RWPE1 (cell line): Measurements from ENCODE around the gene HHAT.

Experiments used
- CTCF ChIA-PET: fragments of 350-600 bp; sonication (Branson Sonifier 250); formaldehyde crosslinking; extraction: SDS; loops from one replicate; lab custom pipeline; 2021; lab: Yijun Ruan, JAX
- POLR2A ChIA-PET: fragments of 400-600 bp; formaldehyde crosslinking; extraction: SDS; loops from one replicate; lab custom pipeline; 2020; ENCODE audit warnings: antibody characterized with exemption; ENCODE audit not compliant: low non-redundant PET; lab: Yijun Ruan, JAX
- DNase-seq: peaks from one replicate; pipeline ENCODE4 v3.0.0; 2012; ENCODE audit warnings: low spot score
- H3K27ac ChIP-seq: fragments of 450-650 bp; 2 replicates; pipeline ENCODE4 v1.5.1; 2017
- CTCF ChIP-seq: fragments of 450-650 bp; conservative IDR thresholded peaks from 2 replicates; pipeline ENCODE4 v1.5.1; 2017; ENCODE audit warnings: low read depth, mild to moderate bottlenecking

Gene HHAT

GRCh38 chr1:210328746-210329503 is at the start of gene HHAT:
Gene HHAT, plus strand, starts transcription at chr1:210328902. Its CDS starts 20,074 bp downstream, at chr1:210348976.
- ChIA-PET CTCF (interaction anchor here (0.6 to 0.7 kb wide), 3 partner anchors 19 to 40 kb away, joined by 3 read pairs; no protein-coding TSS in a partner anchor), POLR2A (interaction anchor here (0.5 to 0.6 kb wide), 2 partner anchors 29 to 397 kb away, joined by 6 to 9 read pairs; no protein-coding TSS in a partner anchor)
- no peak for TF ChIP-seq CTCF
- peak within 1 kb of the TSS; percentile 93 for H3K27ac ChIP-seq
- peak; percentile 75 for DNase-seq

- POLR2A ChIA-PET, result no interaction called here
- CTCF ChIA-PET, result no interaction called here
- no peak for DNase-seq
- H3K27ac ChIP-seq, result no peak overlapping the region
- TF ChIP-seq CTCF, result no peak
These were observed 48.5 kb upstream of the HHAT start for GRCh38 chr1:210280221-210280620.

GRCh38 chr1:210288116-210288515 is 40.6 kb upstream of the HHAT start:
- no peak for TF ChIP-seq CTCF
- POLR2A ChIA-PET, result no interaction called here
- CTCF ChIA-PET, result interaction anchor here (0.6 kb wide), 2 partner anchors 23 to 45 kb away, joined by 3 read pairs; no protein-coding TSS in a partner anchor
- H3K27ac ChIP-seq, result no peak overlapping the region
- DNase-seq, result no peak

- CTCF ChIA-PET, result no interaction called here
- TF ChIP-seq CTCF, result no peak
- H3K27ac ChIP-seq, result no peak overlapping the region
- POLR2A ChIA-PET, result no interaction called here
- DNase-seq, result no peak
These were observed 39.5 kb upstream of the HHAT start for GRCh38 chr1:210289248-210289647.

DNA sequence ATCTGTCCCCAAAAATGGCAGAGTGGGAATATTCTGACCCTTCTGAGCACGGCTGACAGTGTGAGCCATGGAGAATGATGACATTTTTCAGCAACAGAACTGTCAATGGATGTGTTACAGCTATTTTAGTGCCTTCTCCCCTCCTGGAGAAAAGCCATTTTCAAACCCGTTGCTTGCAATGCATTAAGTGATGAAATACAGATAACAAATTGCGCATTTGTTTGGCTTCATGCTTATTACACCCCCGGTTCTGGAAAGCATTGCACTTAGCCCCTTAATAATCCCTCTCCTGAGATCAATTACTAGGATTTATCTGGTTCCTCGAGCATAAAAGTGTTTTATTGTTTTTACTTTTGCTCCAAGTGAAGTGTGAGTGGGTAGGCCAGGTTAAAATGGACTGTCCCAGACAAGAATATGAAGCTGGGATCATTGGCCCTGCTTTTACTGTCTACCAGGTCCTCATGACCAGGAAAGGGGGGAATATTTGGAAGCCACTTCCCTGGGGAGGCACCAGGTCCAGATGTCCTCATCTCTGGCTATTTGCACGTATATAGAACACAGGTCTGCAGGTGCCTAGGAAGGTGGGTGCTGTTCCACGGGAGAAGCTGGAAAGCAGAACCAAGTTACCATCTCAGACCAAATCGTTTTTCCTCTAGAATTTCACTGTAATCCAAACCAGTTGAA is 37.5 kb upstream of the HHAT start:
- CTCF ChIA-PET, result interaction anchor here (1.0 to 1.5 kb wide), 2 partner anchors 8 to 10 kb away, joined by 3 read pairs; no protein-coding TSS in a partner anchor
- no peak for DNase-seq
- no peak for TF ChIP-seq CTCF
- no peak overlapping the region for H3K27ac ChIP-seq
- POLR2A ChIA-PET, result no interaction called here

GRCh38 chr1:210291786-210292230 is 36.9 kb upstream of the HHAT start:
- CTCF ChIA-PET, result interaction anchor here (1.0 to 1.5 kb wide), 4 partner anchors 9 to 148 kb away, joined by 3 to 5 read pairs (median 3); no protein-coding TSS in a partner anchor
- TF ChIP-seq CTCF, result no peak
- POLR2A ChIA-PET, result no interaction called here
- DNase-seq, result no peak
- H3K27ac ChIP-seq, result peak overlapping the region; percentile 53
